WTC11 (cell line): ENCODE measurements around the gene SGIP1. TPM values are rescaled to one million over a fixed set of nuclear protein-coding genes. Genes with fewer than 3 reads are reported as not detected.

ENCODE experiments used
- ATAC-seq: fragments of 200-7000 bp; cut with Tn5 transposase; 2 replicates; pipeline ENCODE4 v1.10.0; 2021; ENCODE audit warnings: mild to moderate bottlenecking, moderate library complexity
- CTCF ChIA-PET: fragments of 300-600 bp; sonication (Branson Sonifier 250); formaldehyde crosslinking; loops from one replicate; lab custom pipeline; 2021; ENCODE audit warnings: antibody characterized with exemption; lab: Charles Lee
- POLR2A ChIA-PET: fragments of 350-600 bp; sonication (Branson Sonifier 250); formaldehyde crosslinking; loops from one replicate; lab custom pipeline; 2021; ENCODE audit warnings: antibody characterized with exemption; lab: Charles Lee
- DNase-seq: peaks from one replicate; pipeline ENCODE4 v3.0.0; 2021; ENCODE audit warnings: low spot score
- H3K27ac Mint-ChIP-seq: 2 replicates; pipeline ENCODE4 v1.8.0; 2021; ENCODE audit warnings: mixed read lengths
- H3K27me3 Mint-ChIP-seq: 2 replicates; pipeline ENCODE4 v1.8.0; 2021; ENCODE audit warnings: low read depth, mild to moderate bottlenecking, moderate library complexity, mixed read lengths
- H3K36me3 Mint-ChIP-seq: 2 replicates; pipeline ENCODE4 v1.8.0; 2021; ENCODE audit warnings: mixed read lengths
- H3K4me1 Mint-ChIP-seq: 2 replicates; pipeline ENCODE4 v1.8.0; 2022; ENCODE audit warnings: mixed read lengths
- H3K4me3 Mint-ChIP-seq: 2 replicates; pipeline ENCODE4 v1.8.0; 2021; ENCODE audit warnings: mild to moderate bottlenecking, moderate library complexity, mixed read lengths
- H3K9me3 Mint-ChIP-seq: 2 replicates; pipeline ENCODE4 v1.8.0; 2021; ENCODE audit warnings: mixed read lengths
- AR ChIP-seq: fragments of 250-450 bp; sonication (Bioruptor Pico); IDR thresholded peaks from 2 replicates; pipeline ENCODE4 v1.9.0; 2021; ENCODE audit warnings: mild to moderate bottlenecking
- JUN ChIP-seq: sonication (generic); formaldehyde crosslinking; IDR thresholded peaks from 2 replicates; pipeline ENCODE4 v1.8.0; 2023; ENCODE audit warnings: mild to moderate bottlenecking, missing genetic modification reagents
- OVOL2 ChIP-seq: fragments of 250-450 bp; sonication (Bioruptor Pico); IDR thresholded peaks from 2 replicates; pipeline ENCODE4 v1.9.0; 2021; ENCODE audit warnings: mild to moderate bottlenecking, borderline replicate concordance
- PRRX2 ChIP-seq: fragments of 250-450 bp; sonication (Bioruptor Pico); IDR thresholded peaks from 2 replicates; pipeline ENCODE4 v1.8.0; 2021; ENCODE audit warnings: mild to moderate bottlenecking
- TEAD4 ChIP-seq: sonication (generic); formaldehyde crosslinking; IDR thresholded peaks from 2 replicates; pipeline ENCODE4 v1.8.0; 2022; ENCODE audit warnings: mild to moderate bottlenecking, missing genetic modification reagents
- ZNF219 ChIP-seq: sonication (generic); formaldehyde crosslinking; IDR thresholded peaks from 2 replicates; pipeline ENCODE4 v1.8.0; 2023; ENCODE audit warnings: missing genetic modification reagents, mild to moderate bottlenecking, borderline replicate concordance
- ZNF396 ChIP-seq: fragments of 250-450 bp; sonication (Bioruptor Pico); IDR thresholded peaks from 2 replicates; pipeline ENCODE4 v1.8.0; 2021; ENCODE audit warnings: mild to moderate bottlenecking, moderate library complexity, borderline replicate concordance
- ZSCAN18 ChIP-seq: fragments of 250-450 bp; sonication (Bioruptor Pico); IDR thresholded peaks from 2 replicates; pipeline ENCODE4 v2.1.2; 2022; ENCODE audit warnings: mild to moderate bottlenecking, moderate library complexity
- total RNA-seq: library from RNA; stranded (reverse); gene quantifications from 3 replicates; pipeline ENCODE4 v1.2.3, GENCODE V29; 2021
- TF ChIP-seq, protein P1 (sequence below): fragments of 250-450 bp; sonication (Bioruptor Pico); IDR thresholded peaks from 2 replicates; pipeline ENCODE4 v1.9.0; 2021; ENCODE audit warnings: mild to moderate bottlenecking, borderline replicate concordance
- TF ChIP-seq, protein P2 (sequence below): fragments of 250-450 bp; sonication (Bioruptor Pico); IDR thresholded peaks from 2 replicates; pipeline ENCODE4 v1.9.0; 2021; ENCODE audit warnings: mild to moderate bottlenecking
- TF ChIP-seq, protein P3 (sequence below): sonication (generic); formaldehyde crosslinking; IDR thresholded peaks from 2 replicates; pipeline ENCODE4 v1.8.0; 2022; ENCODE audit warnings: mild to moderate bottlenecking, missing genetic modification reagents
- TF ChIP-seq, protein P4 (sequence below): sonication (generic); formaldehyde crosslinking; IDR thresholded peaks from 2 replicates; pipeline ENCODE4 v1.8.0; 2022; ENCODE audit warnings: mild to moderate bottlenecking, missing genetic modification reagents
- TF ChIP-seq, protein P5 (sequence below): sonication (generic); formaldehyde crosslinking; IDR thresholded peaks from 2 replicates; pipeline ENCODE4 v1.8.0; 2023; ENCODE audit warnings: missing genetic modification reagents
- TF ChIP-seq, protein P6 (sequence below): sonication (generic); formaldehyde crosslinking; IDR thresholded peaks from 2 replicates; pipeline ENCODE4 v1.8.1; 2023; ENCODE audit warnings: mild to moderate bottlenecking, missing genetic modification reagents, borderline replicate concordance

SGIP1 gene
- total RNA-seq, 1 experiment from 2014 or later = 3.9 TPM

GRCh38 chr1:66637146-66637545 is 103.2 kb downstream of the SGIP1 start:
- POLR2A ChIA-PET = no interaction called here
- TF ChIP-seq OVOL2 (CRISPR knock-in tag) = no peak
- TF ChIP-seq, protein P1, sequence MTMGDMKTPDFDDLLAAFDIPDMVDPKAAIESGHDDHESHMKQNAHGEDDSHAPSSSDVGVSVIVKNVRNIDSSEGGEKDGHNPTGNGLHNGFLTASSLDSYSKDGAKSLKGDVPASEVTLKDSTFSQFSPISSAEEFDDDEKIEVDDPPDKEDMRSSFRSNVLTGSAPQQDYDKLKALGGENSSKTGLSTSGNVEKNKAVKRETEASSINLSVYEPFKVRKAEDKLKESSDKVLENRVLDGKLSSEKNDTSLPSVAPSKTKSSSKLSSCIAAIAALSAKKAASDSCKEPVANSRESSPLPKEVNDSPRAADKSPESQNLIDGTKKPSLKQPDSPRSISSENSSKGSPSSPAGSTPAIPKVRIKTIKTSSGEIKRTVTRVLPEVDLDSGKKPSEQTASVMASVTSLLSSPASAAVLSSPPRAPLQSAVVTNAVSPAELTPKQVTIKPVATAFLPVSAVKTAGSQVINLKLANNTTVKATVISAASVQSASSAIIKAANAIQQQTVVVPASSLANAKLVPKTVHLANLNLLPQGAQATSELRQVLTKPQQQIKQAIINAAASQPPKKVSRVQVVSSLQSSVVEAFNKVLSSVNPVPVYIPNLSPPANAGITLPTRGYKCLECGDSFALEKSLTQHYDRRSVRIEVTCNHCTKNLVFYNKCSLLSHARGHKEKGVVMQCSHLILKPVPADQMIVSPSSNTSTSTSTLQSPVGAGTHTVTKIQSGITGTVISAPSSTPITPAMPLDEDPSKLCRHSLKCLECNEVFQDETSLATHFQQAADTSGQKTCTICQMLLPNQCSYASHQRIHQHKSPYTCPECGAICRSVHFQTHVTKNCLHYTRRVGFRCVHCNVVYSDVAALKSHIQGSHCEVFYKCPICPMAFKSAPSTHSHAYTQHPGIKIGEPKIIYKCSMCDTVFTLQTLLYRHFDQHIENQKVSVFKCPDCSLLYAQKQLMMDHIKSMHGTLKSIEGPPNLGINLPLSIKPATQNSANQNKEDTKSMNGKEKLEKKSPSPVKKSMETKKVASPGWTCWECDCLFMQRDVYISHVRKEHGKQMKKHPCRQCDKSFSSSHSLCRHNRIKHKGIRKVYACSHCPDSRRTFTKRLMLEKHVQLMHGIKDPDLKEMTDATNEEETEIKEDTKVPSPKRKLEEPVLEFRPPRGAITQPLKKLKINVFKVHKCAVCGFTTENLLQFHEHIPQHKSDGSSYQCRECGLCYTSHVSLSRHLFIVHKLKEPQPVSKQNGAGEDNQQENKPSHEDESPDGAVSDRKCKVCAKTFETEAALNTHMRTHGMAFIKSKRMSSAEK (CRISPR knock-in tag) = no peak
- no peak for TF ChIP-seq ZNF219 (CRISPR knock-in tag)
- no peak for TF ChIP-seq AR (CRISPR knock-in tag)
- TF ChIP-seq, protein P2, sequence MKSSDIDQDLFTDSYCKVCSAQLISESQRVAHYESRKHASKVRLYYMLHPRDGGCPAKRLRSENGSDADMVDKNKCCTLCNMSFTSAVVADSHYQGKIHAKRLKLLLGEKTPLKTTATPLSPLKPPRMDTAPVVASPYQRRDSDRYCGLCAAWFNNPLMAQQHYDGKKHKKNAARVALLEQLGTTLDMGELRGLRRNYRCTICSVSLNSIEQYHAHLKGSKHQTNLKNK (CRISPR knock-in tag) = no peak
- TF ChIP-seq PRRX2 (CRISPR knock-in tag) = no peak
- TF ChIP-seq, protein P3, sequence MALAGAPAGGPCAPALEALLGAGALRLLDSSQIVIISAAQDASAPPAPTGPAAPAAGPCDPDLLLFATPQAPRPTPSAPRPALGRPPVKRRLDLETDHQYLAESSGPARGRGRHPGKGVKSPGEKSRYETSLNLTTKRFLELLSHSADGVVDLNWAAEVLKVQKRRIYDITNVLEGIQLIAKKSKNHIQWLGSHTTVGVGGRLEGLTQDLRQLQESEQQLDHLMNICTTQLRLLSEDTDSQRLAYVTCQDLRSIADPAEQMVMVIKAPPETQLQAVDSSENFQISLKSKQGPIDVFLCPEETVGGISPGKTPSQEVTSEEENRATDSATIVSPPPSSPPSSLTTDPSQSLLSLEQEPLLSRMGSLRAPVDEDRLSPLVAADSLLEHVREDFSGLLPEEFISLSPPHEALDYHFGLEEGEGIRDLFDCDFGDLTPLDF (CRISPR knock-in tag) = no peak
- no peak for TF ChIP-seq ZSCAN18 (CRISPR knock-in tag)
- TF ChIP-seq, protein P4, sequence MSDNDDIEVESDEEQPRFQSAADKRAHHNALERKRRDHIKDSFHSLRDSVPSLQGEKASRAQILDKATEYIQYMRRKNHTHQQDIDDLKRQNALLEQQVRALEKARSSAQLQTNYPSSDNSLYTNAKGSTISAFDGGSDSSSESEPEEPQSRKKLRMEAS (CRISPR knock-in tag) = no peak
- TF ChIP-seq, protein P5, sequence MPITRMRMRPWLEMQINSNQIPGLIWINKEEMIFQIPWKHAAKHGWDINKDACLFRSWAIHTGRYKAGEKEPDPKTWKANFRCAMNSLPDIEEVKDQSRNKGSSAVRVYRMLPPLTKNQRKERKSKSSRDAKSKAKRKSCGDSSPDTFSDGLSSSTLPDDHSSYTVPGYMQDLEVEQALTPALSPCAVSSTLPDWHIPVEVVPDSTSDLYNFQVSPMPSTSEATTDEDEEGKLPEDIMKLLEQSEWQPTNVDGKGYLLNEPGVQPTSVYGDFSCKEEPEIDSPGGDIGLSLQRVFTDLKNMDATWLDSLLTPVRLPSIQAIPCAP (CRISPR knock-in tag) = no peak
- TF ChIP-seq, protein P6, sequence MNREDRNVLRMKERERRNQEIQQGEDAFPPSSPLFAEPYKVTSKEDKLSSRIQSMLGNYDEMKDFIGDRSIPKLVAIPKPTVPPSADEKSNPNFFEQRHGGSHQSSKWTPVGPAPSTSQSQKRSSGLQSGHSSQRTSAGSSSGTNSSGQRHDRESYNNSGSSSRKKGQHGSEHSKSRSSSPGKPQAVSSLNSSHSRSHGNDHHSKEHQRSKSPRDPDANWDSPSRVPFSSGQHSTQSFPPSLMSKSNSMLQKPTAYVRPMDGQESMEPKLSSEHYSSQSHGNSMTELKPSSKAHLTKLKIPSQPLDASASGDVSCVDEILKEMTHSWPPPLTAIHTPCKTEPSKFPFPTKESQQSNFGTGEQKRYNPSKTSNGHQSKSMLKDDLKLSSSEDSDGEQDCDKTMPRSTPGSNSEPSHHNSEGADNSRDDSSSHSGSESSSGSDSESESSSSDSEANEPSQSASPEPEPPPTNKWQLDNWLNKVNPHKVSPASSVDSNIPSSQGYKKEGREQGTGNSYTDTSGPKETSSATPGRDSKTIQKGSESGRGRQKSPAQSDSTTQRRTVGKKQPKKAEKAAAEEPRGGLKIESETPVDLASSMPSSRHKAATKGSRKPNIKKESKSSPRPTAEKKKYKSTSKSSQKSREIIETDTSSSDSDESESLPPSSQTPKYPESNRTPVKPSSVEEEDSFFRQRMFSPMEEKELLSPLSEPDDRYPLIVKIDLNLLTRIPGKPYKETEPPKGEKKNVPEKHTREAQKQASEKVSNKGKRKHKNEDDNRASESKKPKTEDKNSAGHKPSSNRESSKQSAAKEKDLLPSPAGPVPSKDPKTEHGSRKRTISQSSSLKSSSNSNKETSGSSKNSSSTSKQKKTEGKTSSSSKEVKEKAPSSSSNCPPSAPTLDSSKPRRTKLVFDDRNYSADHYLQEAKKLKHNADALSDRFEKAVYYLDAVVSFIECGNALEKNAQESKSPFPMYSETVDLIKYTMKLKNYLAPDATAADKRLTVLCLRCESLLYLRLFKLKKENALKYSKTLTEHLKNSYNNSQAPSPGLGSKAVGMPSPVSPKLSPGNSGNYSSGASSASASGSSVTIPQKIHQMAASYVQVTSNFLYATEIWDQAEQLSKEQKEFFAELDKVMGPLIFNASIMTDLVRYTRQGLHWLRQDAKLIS (CRISPR knock-in tag) = no peak
- no peak for TF ChIP-seq TEAD4 (CRISPR knock-in tag)
- TF ChIP-seq JUN = no peak
- TF ChIP-seq ZNF396 (CRISPR knock-in tag) = no peak
- CTCF ChIA-PET = no interaction called here
- no peak for DNase-seq
- Mint-ChIP-seq H3K36me3 (no peaks in the 10 kb centered on the region), H3K27me3 (no peaks in the 10 kb centered on the region), H3K4me1 (peaks cover 21% of the 10 kb centered on the region), H3K4me3 (no peak overlapping the region), H3K27ac (peak overlapping the region; percentile 58; the same call in 1 of the 2 replicates), H3K9me3 (peaks cover 4% of the 10 kb centered on the region)
- ATAC-seq = no peak
